SK-N-SH (cell line): ENCODE data around the gene GKN1. TPM values are rescaled to one million over a fixed set of nuclear protein-coding genes. Genes with fewer than 3 reads are reported as not detected.
A peak's percentile ranks its signal among the peaks of the same experiment; 100 is the strongest.

ENCODE experiments used
- CTCF ChIA-PET: fragments of 300-600, 350-600 bp; formaldehyde crosslinking; extraction: SDS; loops from one replicate; lab custom pipeline; 2021; lab: Yijun Ruan, JAX
- POLR2A ChIA-PET: fragments of 350-600 bp; sonication (Branson Sonifier 250); formaldehyde crosslinking; extraction: SDS; loops from one replicate; lab custom pipeline; 2020; ENCODE audit warnings: antibody characterized with exemption, inconsistent platforms; lab: Yijun Ruan, JAX
- DNase-seq: peaks from one replicate; pipeline ENCODE4 v3.0.0; 2012
- H2AFZ ChIP-seq: fragments of 200-600 bp; sonication (generic); 2 replicates; pipeline ENCODE4 v1.8.1; 2016; ENCODE audit warnings: antibody characterized with exemption, mild to moderate bottlenecking, low read depth
- H3F3A ChIP-seq: fragments of 200-600 bp; sonication (generic); replicated peaks from 2 replicates; pipeline ENCODE3; 2016; ENCODE audit warnings: antibody characterized with exemption, mild to moderate bottlenecking; ENCODE audit not compliant: insufficient read depth
- H3K27ac ChIP-seq, 2 experiments: fragments of 200-500 bp in 1 of 2; fragments of 200-600 bp in 1 of 2; sonication (Bioruptor generic) in 1 of 2; sonication (generic), shearing (Covaris generic) in 1 of 2; 2 replicates each; pipeline versions ENCODE4 v1.5.1 to v1.6.1; 2014 to 2016; ENCODE audit warnings: low read depth in 2 of 2, inconsistent platforms in 1 of 2, low read length in 1 of 2, mild to moderate bottlenecking in 1 of 2, mixed read lengths in 1 of 2
- H3K27me3 ChIP-seq: fragments of 200-600 bp; sonication (generic), shearing (Covaris generic); 2 replicates; pipeline ENCODE4 v1.6.1; 2016; ENCODE audit warnings: mixed run types; ENCODE audit not compliant: insufficient read depth
- H3K36me3 ChIP-seq, 2 experiments: fragments of 200-500 bp in 1 of 2; fragments of 200-600 bp in 1 of 2; sonication (Bioruptor generic) in 1 of 2; sonication (generic) in 1 of 2; replicated peaks in 1 of 2; 2 replicates each; pipeline versions ENCODE3 to v1.5.1; 2014 to 2016; ENCODE audit warnings: low read length in 1 of 2, mild to moderate bottlenecking in 1 of 2; ENCODE audit not compliant: insufficient read depth in 2 of 2, control insufficient read depth in 1 of 2
- H3K4me1 ChIP-seq, 2 experiments: fragments of 200-500 bp in 1 of 2; fragments of 200-600 bp in 1 of 2; sonication (Bioruptor generic) in 1 of 2; sonication (generic), shearing (Covaris generic) in 1 of 2; 2 replicates each; pipeline versions ENCODE4 v1.5.1 to v1.6.1; 2014 to 2016; ENCODE audit warnings: low read depth in 1 of 2, low read length in 1 of 2, mixed run types in 1 of 2; ENCODE audit not compliant: insufficient read depth in 2 of 2, control insufficient read depth in 1 of 2
- H3K4me2 ChIP-seq: fragments of 200-600 bp; sonication (generic), shearing (Covaris generic); 2 replicates; pipeline ENCODE4 v1.6.1; 2017; ENCODE audit warnings: mixed run types
- H3K4me3 ChIP-seq, 2 experiments: fragments of 200-500 bp in 1 of 2; fragments of 200-600 bp in 1 of 2; sonication (Bioruptor generic) in 1 of 2; sonication (generic), shearing (Covaris generic) in 1 of 2; 2 replicates each; pipeline versions ENCODE4 v1.5.1 to v1.8.1; 2014 to 2016; ENCODE audit warnings: low read depth in 2 of 2, inconsistent platforms in 1 of 2, low read length in 1 of 2, mild to moderate bottlenecking in 1 of 2, mixed read lengths in 1 of 2, moderate library complexity in 1 of 2
- H3K79me2 ChIP-seq: fragments of 200-600 bp; sonication (generic); 2 replicates; pipeline ENCODE4 v1.8.1; 2017; ENCODE audit warnings: mild to moderate bottlenecking; ENCODE audit not compliant: insufficient read depth
- H3K9ac ChIP-seq: fragments of 200-600 bp; sonication (generic); 2 replicates; pipeline ENCODE4 v1.6.1; 2017; ENCODE audit warnings: mixed run types
- H3K9me2 ChIP-seq: fragments of 200-600 bp; sonication (generic); 2 replicates; pipeline ENCODE4 v1.6.1; 2017; ENCODE audit warnings: mixed run types
- H3K9me3 ChIP-seq: fragments of 200-600 bp; sonication (generic); 2 replicates; pipeline ENCODE4 v1.6.1; 2017; ENCODE audit warnings: mixed run types, mild to moderate bottlenecking, moderate library complexity
- H4K20me1 ChIP-seq: fragments of 200-600 bp; sonication (generic); 2 replicates; pipeline ENCODE4 v1.6.1; 2017; ENCODE audit warnings: mild to moderate bottlenecking, mixed run types; ENCODE audit not compliant: insufficient read depth
- CHD2 ChIP-seq: fragments of 150-350 bp; IDR thresholded peaks from 2 replicates; pipeline ENCODE4 v1.6.1; 2018; ENCODE audit warnings: low read length; ENCODE audit not compliant: partially characterized antibody
- EP300 ChIP-seq, 2 experiments: IDR thresholded peaks; 2 replicates each; pipeline versions ENCODE4 v1.4.0 to v1.6.1; 2012; ENCODE audit warnings: borderline replicate concordance in 1 of 2, low read depth in 1 of 2, low read length in 1 of 2
- EZH2phosphoT487 ChIP-seq: fragments of 200-600 bp; sonication (generic); IDR thresholded peaks from 2 replicates; pipeline ENCODE4 v1.6.1; 2017; ENCODE audit warnings: low read depth, mixed run types, mild to moderate bottlenecking, antibody characterized with exemption, moderate library complexity, borderline replicate concordance
- FOSL2 ChIP-seq: IDR thresholded peaks from 2 replicates; pipeline ENCODE4 v1.4.0; 2012; ENCODE audit warnings: low read depth, mild to moderate bottlenecking, moderate library complexity, borderline replicate concordance
- FOXJ3 ChIP-seq: sonication (generic); formaldehyde crosslinking; IDR thresholded peaks from 2 replicates; pipeline ENCODE4 v1.5.1; 2020; ENCODE audit warnings: mild to moderate bottlenecking, missing genetic modification reagents
- FOXM1 ChIP-seq: IDR thresholded peaks from 2 replicates; pipeline ENCODE4 v1.4.0; 2012; ENCODE audit warnings: low read depth, mild to moderate bottlenecking
- GATA2 ChIP-seq: sonication (generic); formaldehyde crosslinking; IDR thresholded peaks from 2 replicates; pipeline ENCODE4 v1.5.0; 2020; ENCODE audit warnings: mild to moderate bottlenecking, missing genetic modification reagents
- MEF2A ChIP-seq: IDR thresholded peaks from 2 replicates; pipeline ENCODE4 v1.4.0; 2012; ENCODE audit warnings: low read depth, borderline replicate concordance
- NFIC ChIP-seq: IDR thresholded peaks from 2 replicates; pipeline ENCODE4 v1.4.0; 2012; ENCODE audit warnings: borderline replicate concordance
- NRF1 ChIP-seq: IDR thresholded peaks from 2 replicates; pipeline ENCODE4 v1.6.1; 2012; ENCODE audit warnings: low read depth, mild to moderate bottlenecking, low read length
- POLR2AphosphoS5 ChIP-seq: IDR thresholded peaks from 2 replicates; pipeline ENCODE4 v1.6.1; 2012; ENCODE audit warnings: low read depth, low read length
- RAD21 ChIP-seq: IDR thresholded peaks from 2 replicates; pipeline ENCODE4 v1.6.1; 2012; ENCODE audit warnings: mild to moderate bottlenecking, low read length
- RFX5 ChIP-seq: IDR thresholded peaks from 2 replicates; pipeline ENCODE4 v1.6.1; 2012; ENCODE audit warnings: mild to moderate bottlenecking, improper control_type of control experiment, low read length
- RXRA ChIP-seq: IDR thresholded peaks from 2 replicates; pipeline ENCODE4 v1.4.0; 2012; ENCODE audit warnings: low read depth, mild to moderate bottlenecking, borderline replicate concordance
- SIN3A ChIP-seq: IDR thresholded peaks from 2 replicates; pipeline ENCODE4 v1.6.1; 2012; ENCODE audit warnings: low read depth, mild to moderate bottlenecking, low read length, moderate library complexity, borderline replicate concordance
- SMC3 ChIP-seq: IDR thresholded peaks from 2 replicates; pipeline ENCODE4 v1.6.1; 2012; ENCODE audit warnings: low read depth, low read length, improper control_type of control experiment
- TAF1 ChIP-seq: IDR thresholded peaks from 2 replicates; pipeline ENCODE4 v1.6.1; 2012; ENCODE audit warnings: low read depth, mild to moderate bottlenecking, low read length, moderate library complexity, borderline replicate concordance
- TCF12 ChIP-seq: IDR thresholded peaks from 2 replicates; pipeline ENCODE4 v1.4.0; 2012
- TEAD4 ChIP-seq: IDR thresholded peaks from 2 replicates; pipeline ENCODE4 v1.4.0; 2012; ENCODE audit warnings: mild to moderate bottlenecking, borderline replicate concordance; ENCODE audit not compliant: insufficient read depth
- WGBS: methylation state at CpG from one replicate; pipeline ENCODE4 v1.1.6; 2017; ENCODE audit warnings: low lambda C conversion rate; 5-methylcytosine and 5-hydroxymethylcytosine counted together
- polyA plus RNA-seq, 3 experiments: library from polyadenylated mRNA; depleted of rRNA; stranded (reverse); fragments of >200 nt; gene quantifications; 2 replicates each; pipeline ENCODE4 v1.2.3, GENCODE V29; 2012
- TF ChIP-seq, protein P1 (sequence below): IDR thresholded peaks from 2 replicates; pipeline ENCODE4; 2012
- TF ChIP-seq, protein P2 (sequence below): IDR thresholded peaks from 2 replicates; pipeline ENCODE4 v1.4.0; 2012; ENCODE audit warnings: low read depth
- TF ChIP-seq, protein P3 (sequence below): IDR thresholded peaks from 2 replicates; pipeline ENCODE4 v1.4.0; 2012; ENCODE audit warnings: low read depth, borderline replicate concordance
- TF ChIP-seq, protein P4 (sequence below): fragments of 150-350 bp; IDR thresholded peaks from 2 replicates; pipeline ENCODE4 v1.6.1; 2016; ENCODE audit warnings: mild to moderate bottlenecking, low read depth, low read length

GKN1 gene
- polyA plus RNA-seq, 1 of the 3 experiments (the other 2 are of a cell fraction): not detected

DNA sequence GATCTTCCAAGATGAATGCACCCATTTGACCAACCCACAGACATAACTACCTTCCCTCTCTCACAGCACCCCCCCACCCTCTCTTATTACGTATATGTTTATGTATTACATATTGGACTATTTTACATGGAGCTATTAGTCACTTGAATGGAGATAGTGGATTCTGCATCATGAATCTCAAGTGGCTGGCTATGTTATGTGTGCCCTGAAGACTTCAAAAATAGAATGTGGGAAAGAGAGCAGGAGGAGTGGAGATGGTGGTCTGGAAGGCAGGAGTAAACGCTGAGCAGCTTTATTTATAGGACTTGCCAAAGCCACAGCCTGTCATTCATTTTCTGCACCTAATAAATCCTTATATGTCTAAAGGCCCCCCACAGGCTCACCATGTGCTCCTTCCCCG is 43.4 kb downstream of the GKN1 start:
- H2AFZ ChIP-seq: no peak overlapping the region
- H3K36me3 ChIP-seq: peaks cover 3 to 46% of the 10 kb centered on the region in 2 experiments
- CTCF ChIA-PET: interaction anchor here (1.2 to 1.9 kb wide), 2 partner anchors 9 to 12 kb away, joined by 5 read pairs; no protein-coding TSS in a partner anchor
- 85% methylated on average over 3 of the region's 3 CpGs for WGBS
- peak overlapping the region in 1 of 2 experiments; percentile 44; a peak in 2 of 4 replicates for H3K27ac ChIP-seq
- H3F3A ChIP-seq: peaks cover 13% of the 10 kb centered on the region
- H3K4me3 ChIP-seq: no peak overlapping the region
- H4K20me1 ChIP-seq: peaks cover 75% of the 10 kb centered on the region
- no peak overlapping the region for H3K9ac ChIP-seq
- H3K9me2 ChIP-seq: no peaks in the 10 kb centered on the region
- TF ChIP-seq MEF2A (no peak), EP300 (IDR thresholded peaks at IDR 0.05; ENCODE audit: borderline replicate concordance in 1 of 2, low read depth in 1 of 2, low read length in 1 of 2) (no peak), NRF1 (no peak), RFX5 (no peak), FOXM1 (no peak), TAF1 (no peak), GATA2 (no peak), FOXJ3 (CRISPR knock-in tag) (no peak), EZH2phosphoT487 (no peak), NFIC (no peak), SMC3 (no peak)
- TF ChIP-seq, protein P1, sequence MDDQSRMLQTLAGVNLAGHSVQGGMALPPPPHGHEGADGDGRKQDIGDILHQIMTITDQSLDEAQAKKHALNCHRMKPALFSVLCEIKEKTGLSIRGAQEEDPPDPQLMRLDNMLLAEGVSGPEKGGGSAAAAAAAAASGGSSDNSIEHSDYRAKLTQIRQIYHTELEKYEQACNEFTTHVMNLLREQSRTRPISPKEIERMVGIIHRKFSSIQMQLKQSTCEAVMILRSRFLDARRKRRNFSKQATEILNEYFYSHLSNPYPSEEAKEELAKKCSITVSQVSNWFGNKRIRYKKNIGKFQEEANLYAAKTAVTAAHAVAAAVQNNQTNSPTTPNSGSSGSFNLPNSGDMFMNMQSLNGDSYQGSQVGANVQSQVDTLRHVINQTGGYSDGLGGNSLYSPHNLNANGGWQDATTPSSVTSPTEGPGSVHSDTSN: no peak
- TF ChIP-seq, protein P2, sequence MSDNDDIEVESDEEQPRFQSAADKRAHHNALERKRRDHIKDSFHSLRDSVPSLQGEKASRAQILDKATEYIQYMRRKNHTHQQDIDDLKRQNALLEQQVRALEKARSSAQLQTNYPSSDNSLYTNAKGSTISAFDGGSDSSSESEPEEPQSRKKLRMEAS: no peak
- TF ChIP-seq, protein P3, sequence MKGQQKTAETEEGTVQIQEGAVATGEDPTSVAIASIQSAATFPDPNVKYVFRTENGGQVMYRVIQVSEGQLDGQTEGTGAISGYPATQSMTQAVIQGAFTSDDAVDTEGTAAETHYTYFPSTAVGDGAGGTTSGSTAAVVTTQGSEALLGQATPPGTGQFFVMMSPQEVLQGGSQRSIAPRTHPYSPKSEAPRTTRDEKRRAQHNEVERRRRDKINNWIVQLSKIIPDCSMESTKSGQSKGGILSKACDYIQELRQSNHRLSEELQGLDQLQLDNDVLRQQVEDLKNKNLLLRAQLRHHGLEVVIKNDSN: no peak
- no peaks in the 10 kb centered on the region for H3K9me3 ChIP-seq
- POLR2A ChIA-PET: no interaction called here
- H3K79me2 ChIP-seq: peaks cover 99% of the 10 kb centered on the region
- peaks cover 29 to 57% of the 10 kb centered on the region in 2 experiments for H3K4me1 ChIP-seq
- no peaks in the 10 kb centered on the region for H3K27me3 ChIP-seq
- H3K4me2 ChIP-seq: peak overlapping the region; percentile 82
- DNase-seq: no peak

DNA sequence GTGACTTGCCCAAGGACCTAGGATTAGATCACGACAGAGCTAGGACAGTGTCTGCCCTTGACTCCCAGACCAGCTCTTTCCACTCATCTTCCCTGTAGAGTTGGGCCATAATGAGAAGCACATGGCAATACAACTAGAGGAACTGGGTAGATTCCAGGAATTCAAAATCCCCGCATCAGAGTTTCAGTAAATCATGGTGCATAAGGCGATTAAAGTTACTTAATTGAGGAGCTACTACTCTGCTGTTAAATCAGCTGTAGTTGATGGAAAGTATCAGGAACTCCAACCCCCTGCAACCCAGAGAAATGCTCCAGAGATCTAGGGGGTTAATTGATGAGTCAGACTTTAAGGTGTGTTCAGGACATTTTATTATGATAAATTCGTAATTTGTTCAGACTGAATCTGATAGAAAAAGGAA is 44.3 kb downstream of the GKN1 start:
- POLR2A ChIA-PET: no interaction called here
- Histone ChIP-seq H2AFZ (no peak overlapping the region), H3K9ac (no peak overlapping the region), H3K36me3 (peaks cover 3 to 50% of the 10 kb centered on the region in 2 experiments), H3K9me2 (no peaks in the 10 kb centered on the region), H3K4me1 (peaks cover 29 to 57% of the 10 kb centered on the region in 2 experiments), H3K4me2 (peak overlapping the region; percentile 82), H3K79me2 (peaks cover 100% of the 10 kb centered on the region), H3K4me3 (no peak overlapping the region), H4K20me1 (peaks cover 83% of the 10 kb centered on the region), H3K27me3 (no peaks in the 10 kb centered on the region), H3F3A (peaks cover 10% of the 10 kb centered on the region), H3K9me3 (no peaks in the 10 kb centered on the region), H3K27ac (peak overlapping the region; percentile 12 to 44; a peak in 3 of 4 replicates)
- peak; percentile 24 for DNase-seq
- CTCF ChIA-PET: interaction anchor here (1.8 kb wide), 1 partner anchor 288 kb away, joined by 7 read pairs; no protein-coding TSS in a partner anchor
- 29% methylated on average over 4 of the region's 4 CpGs for WGBS
- peak; percentile 8; the same call in 1 of the 2 replicates for TF ChIP-seq POLR2AphosphoS5
- TF ChIP-seq FOSL2: peak; percentile 14; the same call in 1 of the 2 replicates
- TF ChIP-seq RXRA: no peak
- no peak for TF ChIP-seq FOXM1
- TF ChIP-seq CHD2: no peak
- no peak for TF ChIP-seq RAD21
- TF ChIP-seq, protein P1: 0 out of 2 replicates have a peak, but pooled peaks have one; percentile 14
- TF ChIP-seq, protein P3: no peak
- TF ChIP-seq TEAD4: no peak
- TF ChIP-seq SIN3A: 0 out of 2 replicates have a peak, but pooled peaks have one; percentile 22
- TF ChIP-seq, protein P4, sequence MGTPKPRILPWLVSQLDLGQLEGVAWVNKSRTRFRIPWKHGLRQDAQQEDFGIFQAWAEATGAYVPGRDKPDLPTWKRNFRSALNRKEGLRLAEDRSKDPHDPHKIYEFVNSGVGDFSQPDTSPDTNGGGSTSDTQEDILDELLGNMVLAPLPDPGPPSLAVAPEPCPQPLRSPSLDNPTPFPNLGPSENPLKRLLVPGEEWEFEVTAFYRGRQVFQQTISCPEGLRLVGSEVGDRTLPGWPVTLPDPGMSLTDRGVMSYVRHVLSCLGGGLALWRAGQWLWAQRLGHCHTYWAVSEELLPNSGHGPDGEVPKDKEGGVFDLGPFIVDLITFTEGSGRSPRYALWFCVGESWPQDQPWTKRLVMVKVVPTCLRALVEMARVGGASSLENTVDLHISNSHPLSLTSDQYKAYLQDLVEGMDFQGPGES: no peak
- peak; percentile 58 for TF ChIP-seq TCF12
- TF ChIP-seq TAF1: no peak
